GM18526 (cell line): ENCODE data around the gene TRIP12.

Experiments used
- POLR2A ChIP-seq: IDR thresholded peaks from 3 replicates; pipeline ENCODE4 v1.6.1; 2011; ENCODE audit not compliant: insufficient read length; ENCODE audit errors: extremely low read depth

Gene TRIP12

GRCh38 chr2:229815342-229815741, 106.5 kb downstream of the TRIP12 start:
- TF ChIP-seq POLR2A, result no peak

DNA sequence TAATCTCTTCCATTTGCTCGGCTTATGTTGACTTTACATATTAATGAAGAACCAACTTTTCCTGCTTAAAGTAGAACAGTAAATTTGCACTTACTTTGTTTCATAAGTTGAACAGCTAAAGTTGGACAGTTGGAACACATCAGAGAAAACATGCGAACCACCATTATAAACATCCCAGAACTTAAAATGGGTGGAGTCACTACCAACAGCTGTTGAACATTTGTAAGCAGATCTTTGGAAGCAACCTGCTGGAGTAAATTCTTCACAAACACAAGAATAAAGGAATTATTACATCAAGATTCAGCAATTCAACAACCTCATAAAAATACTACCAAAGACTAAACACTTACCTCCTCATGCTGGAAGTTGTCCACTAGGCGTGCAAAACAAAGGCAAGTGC, 111.0 kb downstream of the TRIP12 start:
- no peak for TF ChIP-seq POLR2A

DNA sequence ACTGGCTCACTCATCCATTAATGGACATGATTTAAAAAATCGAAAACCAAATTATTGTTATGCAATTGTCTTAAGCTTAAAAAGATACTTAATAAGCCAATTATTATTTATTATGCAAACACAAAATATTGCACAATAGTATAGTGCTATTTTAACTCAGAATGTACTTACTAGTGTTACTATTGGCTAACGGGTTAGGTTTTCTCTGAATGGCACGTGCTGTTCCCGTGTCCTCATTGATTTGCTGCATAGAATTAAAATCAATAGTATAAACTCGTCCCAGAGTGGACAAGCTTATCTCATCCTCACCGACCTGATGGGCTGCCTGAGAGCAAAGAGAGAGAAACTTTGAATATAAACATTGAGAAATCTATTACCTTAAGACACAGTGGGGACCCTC, 116.2 kb downstream of the TRIP12 start:
- TF ChIP-seq POLR2A, result no peak

GRCh38 chr2:229802785-229803184, 119.0 kb downstream of the TRIP12 start:
- no peak for TF ChIP-seq POLR2A

- TF ChIP-seq POLR2A, result no peak
These were observed 120.6 kb downstream of the TRIP12 start for GRCh38 chr2:229800997-229801754.

DNA sequence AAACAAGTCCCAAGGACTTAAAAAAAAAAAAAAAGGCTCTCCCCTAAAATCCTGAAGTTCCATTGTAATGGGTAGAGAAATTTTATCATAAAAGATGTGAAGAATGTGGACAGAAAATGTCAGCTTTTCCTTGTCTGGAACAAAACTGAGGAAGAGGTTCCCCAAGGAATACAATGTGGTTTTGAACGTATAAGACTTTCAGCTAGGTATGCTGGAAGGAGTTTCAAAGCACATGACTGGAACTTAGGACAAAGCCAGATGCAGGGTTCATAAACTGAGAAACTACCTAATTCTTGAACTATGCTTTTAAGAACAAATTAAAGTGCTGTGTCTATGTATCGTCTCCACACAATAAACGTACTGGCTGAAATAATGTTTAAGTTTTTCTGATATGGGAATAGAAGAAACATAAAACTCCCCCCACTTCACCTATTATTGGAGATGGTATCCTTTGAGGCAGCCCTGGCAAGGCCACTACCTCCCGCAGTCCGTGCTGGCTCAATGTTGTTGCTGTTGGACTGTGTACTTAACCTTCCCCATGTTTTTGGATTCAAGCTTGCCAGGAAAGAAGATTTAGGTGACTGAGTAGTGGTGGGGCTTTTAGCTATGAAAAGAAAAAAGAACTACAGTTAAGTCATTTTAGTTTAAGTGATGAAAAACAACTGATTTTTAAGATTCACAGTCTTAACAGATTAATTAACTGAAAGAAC, 123.2 kb downstream of the TRIP12 start:
- TF ChIP-seq POLR2A, result no peak

DNA sequence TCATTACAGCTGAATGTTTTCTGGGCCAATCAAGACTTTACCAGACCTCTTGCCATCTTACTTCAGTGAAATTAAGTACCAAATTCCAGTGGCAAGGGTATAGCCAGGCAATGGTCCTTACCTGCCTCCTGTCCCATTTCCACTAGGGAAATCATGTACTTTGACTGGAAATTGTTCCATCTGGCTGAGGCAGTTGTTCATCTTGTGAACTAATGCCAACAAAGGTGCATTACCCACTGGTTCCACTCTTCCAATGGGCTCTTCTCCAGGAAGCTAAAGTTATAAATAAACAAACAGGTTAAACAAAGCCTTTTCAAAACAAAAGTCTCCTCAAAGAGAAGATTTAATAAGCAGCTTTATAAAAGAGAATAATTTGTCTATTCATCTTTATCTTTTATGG, 126.8 kb downstream of the TRIP12 start:
- TF ChIP-seq POLR2A, result no peak

- no peak for TF ChIP-seq POLR2A
These were observed 127.2 kb downstream of the TRIP12 start for GRCh38 chr2:229794636-229795035.

DNA sequence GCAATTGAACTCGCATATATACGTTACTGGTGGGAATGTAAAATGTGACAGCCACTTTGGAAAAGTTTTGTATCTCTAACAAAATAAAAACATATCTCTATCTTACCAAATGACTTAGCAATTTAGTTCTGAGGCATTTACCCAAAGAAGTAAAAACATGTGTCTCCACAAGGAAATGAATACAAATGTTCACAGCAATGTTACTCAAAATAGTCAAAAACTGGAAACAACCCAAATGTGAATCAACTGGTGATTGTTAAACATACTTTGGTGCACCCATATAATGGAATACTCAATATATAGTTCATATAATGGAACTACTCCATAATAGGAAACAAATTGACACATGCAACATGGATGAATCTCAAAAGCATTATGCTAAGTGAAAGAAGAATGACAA, 137.0 kb downstream of the TRIP12 start:
- TF ChIP-seq POLR2A, result no peak

DNA sequence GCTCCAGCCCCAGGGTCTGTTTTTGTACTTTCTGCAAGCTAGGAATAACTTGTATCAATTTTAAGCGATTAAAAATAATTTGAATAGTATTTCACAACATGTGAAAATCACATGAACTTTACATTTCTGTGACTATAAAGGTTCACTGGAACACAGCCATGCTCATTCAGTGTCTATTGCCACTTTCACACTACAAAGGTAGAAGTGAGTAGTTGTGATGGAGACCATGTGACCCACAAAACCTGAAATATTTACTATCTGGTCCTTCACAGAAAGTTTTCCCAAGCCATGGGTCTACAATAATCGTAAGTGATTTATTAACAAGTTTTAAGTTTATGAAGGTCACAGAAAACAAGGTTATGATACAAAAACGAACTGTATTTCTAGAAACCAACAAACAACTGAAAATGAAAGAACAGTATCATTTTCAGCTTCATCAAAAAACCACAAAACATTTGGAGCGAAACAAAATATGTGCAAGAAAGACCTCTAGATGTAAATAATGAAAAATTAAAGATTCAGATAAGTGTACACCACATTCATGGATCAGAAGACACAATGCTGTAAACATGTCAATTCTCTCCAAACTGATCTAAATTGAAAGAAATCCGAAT, 138.6 kb downstream of the TRIP12 start:
- TF ChIP-seq POLR2A, result no peak

- no peak for TF ChIP-seq POLR2A
These were observed 140.7 kb downstream of the TRIP12 start for GRCh38 chr2:229780856-229781773.

DNA sequence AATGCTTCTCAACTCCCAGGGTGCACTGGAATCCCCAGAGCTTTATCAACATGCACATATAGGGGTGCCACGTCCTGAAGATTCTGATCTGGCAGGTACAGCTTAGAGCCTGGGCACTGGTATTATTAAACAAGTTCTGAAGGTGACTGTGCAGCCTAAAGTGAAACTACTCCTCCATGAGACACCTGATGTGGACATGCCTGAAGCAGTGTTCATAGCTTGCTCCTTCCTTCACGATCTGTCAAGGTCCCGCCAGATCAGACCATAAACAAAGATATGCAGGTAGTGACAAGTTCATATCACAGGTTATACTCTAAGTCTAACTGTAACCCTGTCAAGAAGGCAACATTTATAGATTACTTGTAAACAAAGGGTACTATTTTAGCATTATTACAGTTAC, 142.2 kb downstream of the TRIP12 start:
- no peak for TF ChIP-seq POLR2A

- TF ChIP-seq POLR2A, result no peak
These were observed 144.1 kb downstream of the TRIP12 start for GRCh38 chr2:229777716-229778115.

DNA sequence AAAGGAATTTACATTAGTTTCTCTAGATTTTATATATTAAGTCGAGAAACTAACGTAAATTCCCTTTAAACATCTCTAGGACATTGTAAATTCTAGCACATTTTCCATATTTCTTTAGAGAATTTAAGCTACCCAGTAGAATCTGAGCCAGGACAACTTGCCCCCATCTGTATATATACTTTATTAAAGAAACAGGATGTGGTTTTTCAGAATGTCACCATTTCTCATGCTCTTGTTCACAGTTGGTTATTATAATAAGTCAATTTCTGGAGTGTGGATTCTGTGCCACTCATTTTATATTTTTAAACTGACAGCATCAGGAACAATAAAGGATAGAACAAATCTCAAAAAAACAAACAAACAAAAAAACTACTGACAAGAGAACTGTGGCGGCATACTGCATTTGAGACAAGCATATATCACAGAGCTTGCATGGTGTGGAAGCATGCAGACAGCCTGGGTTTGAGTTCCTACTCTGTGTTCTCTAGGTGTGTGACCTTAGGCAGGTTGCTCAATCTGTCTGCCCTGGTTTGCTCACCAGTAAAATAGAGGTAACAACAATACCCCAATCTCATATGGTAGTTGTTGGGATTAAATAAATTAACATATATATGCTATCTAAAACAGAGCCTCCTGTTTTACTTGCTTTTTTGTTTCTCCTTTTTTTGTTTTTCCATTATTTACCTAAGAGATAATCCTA, 146.0 kb downstream of the TRIP12 start:
- TF ChIP-seq POLR2A, result no peak

- no peak for TF ChIP-seq POLR2A
These were observed 147.6 kb downstream of the TRIP12 start for GRCh38 chr2:229774237-229774636.

DNA sequence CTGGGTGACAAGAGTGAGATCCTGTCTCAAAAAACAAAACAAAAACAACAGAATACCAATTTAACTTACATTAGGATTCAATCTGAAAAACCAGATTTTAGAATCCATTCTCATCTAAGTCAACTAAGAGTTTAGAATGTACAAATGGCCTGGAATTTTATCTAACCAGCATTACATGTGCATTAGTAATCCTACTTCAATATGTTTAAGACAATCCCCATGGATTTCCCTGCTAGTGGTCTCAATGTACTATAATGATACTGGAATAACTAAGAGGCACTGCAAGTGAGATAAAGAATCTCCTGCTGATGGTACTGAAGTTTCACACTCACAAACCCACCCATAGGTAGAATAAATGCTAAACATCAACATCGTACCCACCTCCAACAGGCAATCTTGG, 153.6 kb downstream of the TRIP12 start:
- TF ChIP-seq POLR2A, result no peak
